HG03066 (cell line): ENCODE measurements around the gene CRABP1.

Source experiments
- ATAC-seq: cut with Tn5 transposase; IDR thresholded peaks from one replicate; pipeline ENCODE4 v1.9.1; 2021; ENCODE audit warnings: low read depth; ENCODE audit not compliant: unreplicated experiment

The CRABP1 gene

GRCh38 chr15:78397382-78397781 lies 57.2 kb downstream of the CRABP1 start:
- no peak for ATAC-seq
